Body of pancreas (tissue), 4 donors: ENCODE measurements around the gene ATXN3L. TPM values are rescaled to one million over a fixed set of nuclear protein-coding genes. Genes with fewer than 3 reads are reported as not detected.

ENCODE experiments used
- ATAC-seq: fragments of 150-250 bp; one replicate; pipeline ENCODE4 v1.9.1; 2016
- DNase-seq, 4 donors: peaks; one replicate each; pipeline ENCODE4 v3.0.0-alpha.2; 2019
- H3K27ac ChIP-seq, 4 donors: fragments of 200-600 bp; sonication (generic); 1 replicate in 3 of 4; 2 replicates in 1 of 4; pipeline versions ENCODE4 v1.5.1 to v1.6.1; 2016 to 2019; ENCODE audit warnings: mild to moderate bottlenecking in 1 of 4, mixed read lengths in 1 of 4, moderate library complexity in 1 of 4
- H3K27me3 ChIP-seq, 2 donors: fragments of 200-600 bp; sonication (generic); one replicate each; pipeline ENCODE4 v1.6.0; 2016; ENCODE audit warnings: mild to moderate bottlenecking in 1 of 2
- H3K36me3 ChIP-seq, 2 donors: fragments of 200-600 bp; sonication (generic); replicated peaks in 1 of 2; 2 replicates each; pipeline ENCODE4 v1.5.1; 2016; ENCODE audit warnings: low read depth in 2 of 2; ENCODE audit not compliant: insufficient read depth in 1 of 2
- H3K4me1 ChIP-seq: fragments of 200-600 bp; sonication (generic); one replicate; pipeline ENCODE4 v1.6.0; 2016
- H3K4me3 ChIP-seq, 2 donors: fragments of 200-600 bp; sonication (generic); 1 replicate in 1 of 2; 2 replicates in 1 of 2; pipeline ENCODE4 v1.5.1; 2016 to 2019
- H3K9me3 ChIP-seq, 3 donors: fragments of 200-600 bp; sonication (generic); 1 replicate in 2 of 3; 2 replicates in 1 of 3; pipeline ENCODE4 v1.5.1; 2016
- POLR2A ChIP-seq, 3 donors: fragments of 450-650 bp; IDR thresholded peaks; one replicate each; pipeline ENCODE4 v1.6.1; 2016; ENCODE audit warnings: antibody characterized with exemption in 3 of 3, mild to moderate bottlenecking in 2 of 3
- WGBS, 2 donors: methylation state at CpG; one replicate each; pipeline ENCODE4 v1.1.5; 2017; 5-methylcytosine and 5-hydroxymethylcytosine counted together
- intact Hi-C: fragments of 100-400 bp; cut with DNase I; formaldehyde crosslinking; loops from one replicate; pipeline ENCODE4 v1.15.1; 2023
- total RNA-seq, 2 donors: library from RNA; depleted of rRNA; stranded (reverse); fragments of >200 nt; gene quantifications; one replicate each; pipeline ENCODE4 v1.1.0, GENCODE V29; 2016
- TF ChIP-seq, protein P1 (sequence below), 7 experiments: fragments of 450-650 bp in 4 of 7; fragments of 200-600 bp in 3 of 7; sonication (generic) in 3 of 7; IDR thresholded peaks; one replicate each; pipeline ENCODE4 v1.5.1; 2016 to 2019; ENCODE audit warnings: antibody characterized with exemption in 7 of 7

ATXN3L gene
- total RNA-seq, 2 donors from 2014 or later, result not detected

- Histone ChIP-seq H3K4me3 (no peak overlapping the region), H3K27me3 (no peaks in the 10 kb centered on the region), H3K4me1 (no peaks in the 10 kb centered on the region), H3K9me3 (no peaks in the 10 kb centered on the region), H3K27ac (no peak overlapping the region), H3K36me3 (no peaks in the 10 kb centered on the region)
- WGBS, 2 donors, result 57 to 63% methylated on average over 4 of the region's 4 CpGs
- intact Hi-C loops, result no loop called here
- DNase-seq, result no peak
- ATAC-seq, result no peak
- TF ChIP-seq, protein P1, sequence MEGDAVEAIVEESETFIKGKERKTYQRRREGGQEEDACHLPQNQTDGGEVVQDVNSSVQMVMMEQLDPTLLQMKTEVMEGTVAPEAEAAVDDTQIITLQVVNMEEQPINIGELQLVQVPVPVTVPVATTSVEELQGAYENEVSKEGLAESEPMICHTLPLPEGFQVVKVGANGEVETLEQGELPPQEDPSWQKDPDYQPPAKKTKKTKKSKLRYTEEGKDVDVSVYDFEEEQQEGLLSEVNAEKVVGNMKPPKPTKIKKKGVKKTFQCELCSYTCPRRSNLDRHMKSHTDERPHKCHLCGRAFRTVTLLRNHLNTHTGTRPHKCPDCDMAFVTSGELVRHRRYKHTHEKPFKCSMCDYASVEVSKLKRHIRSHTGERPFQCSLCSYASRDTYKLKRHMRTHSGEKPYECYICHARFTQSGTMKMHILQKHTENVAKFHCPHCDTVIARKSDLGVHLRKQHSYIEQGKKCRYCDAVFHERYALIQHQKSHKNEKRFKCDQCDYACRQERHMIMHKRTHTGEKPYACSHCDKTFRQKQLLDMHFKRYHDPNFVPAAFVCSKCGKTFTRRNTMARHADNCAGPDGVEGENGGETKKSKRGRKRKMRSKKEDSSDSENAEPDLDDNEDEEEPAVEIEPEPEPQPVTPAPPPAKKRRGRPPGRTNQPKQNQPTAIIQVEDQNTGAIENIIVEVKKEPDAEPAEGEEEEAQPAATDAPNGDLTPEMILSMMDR (IDR thresholded peaks at IDR 0.05), result no peak
- no peak for TF ChIP-seq POLR2A (IDR thresholded peaks at IDR 0.05)
Measured at GRCh38 chrX:13298836-13299235, 21.0 kb downstream of the ATXN3L start.

- no peak for TF ChIP-seq POLR2A (IDR thresholded peaks at IDR 0.05)
- TF ChIP-seq, protein P1 (IDR thresholded peaks at IDR 0.05), result no peak
- WGBS, 2 donors, result 75 to 79% methylated on average over 5 of the region's 5 CpGs
- H3K27ac ChIP-seq, result no peak overlapping the region
- H3K36me3 ChIP-seq, result no peaks in the 10 kb centered on the region
- DNase-seq (no peak), ATAC-seq (no peak)
- no peaks in the 10 kb centered on the region for H3K4me1 ChIP-seq
- no peaks in the 10 kb centered on the region for H3K9me3 ChIP-seq
- no peak overlapping the region for H3K4me3 ChIP-seq
- intact Hi-C loops, result no loop called here
- no peaks in the 10 kb centered on the region for H3K27me3 ChIP-seq
Measured at GRCh38 chrX:13295841-13296240, 24.0 kb downstream of the ATXN3L start.

DNA sequence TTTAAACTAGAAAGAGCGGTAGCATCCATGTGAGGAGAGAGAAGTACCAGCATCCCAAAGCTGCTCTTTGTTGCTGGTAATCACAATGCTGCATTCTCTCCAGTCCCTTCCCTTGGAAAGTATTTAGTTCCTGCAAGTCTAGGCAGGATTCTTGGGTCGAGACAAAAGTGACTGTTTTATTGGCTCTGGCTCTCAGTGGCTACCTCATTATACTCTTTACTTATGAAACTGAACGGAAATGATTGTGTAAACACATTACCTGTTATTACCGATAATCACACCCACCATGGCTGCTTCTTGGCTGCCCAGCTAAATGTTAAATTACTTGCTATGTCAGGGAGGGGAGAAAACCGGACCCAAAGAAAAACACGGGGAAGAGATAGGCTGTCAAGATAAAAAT is 26.2 kb downstream of the ATXN3L start:
- peak in 1 of 4 donors; percentile 1 for DNase-seq
- WGBS, 2 donors, result 29 to 46% methylated on average over 6 of the region's 6 CpGs
- H3K27ac ChIP-seq, result no peak overlapping the region
- TF ChIP-seq, protein P1 (IDR thresholded peaks at IDR 0.05), result no peak
- TF ChIP-seq POLR2A (IDR thresholded peaks at IDR 0.05), result no peak
- no peaks in the 10 kb centered on the region for H3K36me3 ChIP-seq
- intact Hi-C loops, result no loop called here
- H3K4me3 ChIP-seq, result no peak overlapping the region
- H3K27me3 ChIP-seq, result no peaks in the 10 kb centered on the region
- no peaks in the 10 kb centered on the region for H3K4me1 ChIP-seq
- no peaks in the 10 kb centered on the region for H3K9me3 ChIP-seq
- no peak for ATAC-seq

GRCh38 chrX:13290891-13291614 is 28.8 kb downstream of the ATXN3L start:
- no peak overlapping the region for H3K4me3 ChIP-seq
- ATAC-seq (no peak), DNase-seq (no peak)
- no peaks in the 10 kb centered on the region for H3K27me3 ChIP-seq
- H3K36me3 ChIP-seq, result no peaks in the 10 kb centered on the region
- no peaks in the 10 kb centered on the region for H3K4me1 ChIP-seq
- no peaks in the 10 kb centered on the region for H3K9me3 ChIP-seq
- WGBS, 2 donors, result 96 to 97% methylated on average over 6 to 9 of the region's 32 CpGs
- H3K27ac ChIP-seq, result no peak overlapping the region
- TF ChIP-seq, protein P1 (IDR thresholded peaks at IDR 0.05), result no peak
- TF ChIP-seq POLR2A (IDR thresholded peaks at IDR 0.05), result no peak
- intact Hi-C loops, result no loop called here

- intact Hi-C loops, result no loop called here
Measured at GRCh38 chrX:13288671-13289070, 31.2 kb downstream of the ATXN3L start.

More at GRCh38 chrX:13288671-13289070, 31.2 kb downstream of the ATXN3L start:
- Histone ChIP-seq H3K27ac (no peak overlapping the region), H3K4me1 (no peaks in the 10 kb centered on the region), H3K4me3 (no peak overlapping the region), H3K9me3 (no peaks in the 10 kb centered on the region), H3K36me3 (no peaks in the 10 kb centered on the region), H3K27me3 (no peaks in the 10 kb centered on the region)
- DNase-seq (no peak), ATAC-seq (no peak)
- WGBS, 2 donors, result 78 to 85% methylated on average over 4 to 5 of the region's 5 CpGs
- TF ChIP-seq, protein P1 (IDR thresholded peaks at IDR 0.05), result no peak
- TF ChIP-seq POLR2A (IDR thresholded peaks at IDR 0.05), result no peak
